ENCODE data around the gene UTS2B.
"Not testable (repeated sequence)": the region's sequence is repeated elsewhere in the genome, so short reads cannot be mapped to it uniquely, and the experiment has no call there.

The UTS2B gene

DNA sequence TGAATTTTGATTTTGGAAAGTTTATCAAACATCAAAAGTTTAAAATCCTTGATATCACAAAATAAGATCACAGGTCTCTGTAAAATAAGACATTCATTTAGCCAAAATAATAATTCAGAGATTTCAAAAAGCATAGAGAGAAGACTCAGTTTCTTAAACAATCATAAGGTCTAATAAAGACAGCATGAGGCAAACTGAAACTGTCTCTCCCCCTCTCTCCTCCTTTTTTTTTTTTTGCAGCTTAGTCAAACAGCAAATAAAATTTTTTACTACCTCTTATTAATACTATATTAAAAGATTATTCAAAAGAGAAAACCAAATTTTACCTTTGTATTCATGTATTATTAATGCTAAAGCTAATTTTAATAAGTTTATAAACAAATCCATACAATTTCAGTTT, 73.9 kb downstream of the UTS2B start:
- intact Hi-C loops (cut with DNase I), result no loop called here
- DNase-seq, result no peak

DNA sequence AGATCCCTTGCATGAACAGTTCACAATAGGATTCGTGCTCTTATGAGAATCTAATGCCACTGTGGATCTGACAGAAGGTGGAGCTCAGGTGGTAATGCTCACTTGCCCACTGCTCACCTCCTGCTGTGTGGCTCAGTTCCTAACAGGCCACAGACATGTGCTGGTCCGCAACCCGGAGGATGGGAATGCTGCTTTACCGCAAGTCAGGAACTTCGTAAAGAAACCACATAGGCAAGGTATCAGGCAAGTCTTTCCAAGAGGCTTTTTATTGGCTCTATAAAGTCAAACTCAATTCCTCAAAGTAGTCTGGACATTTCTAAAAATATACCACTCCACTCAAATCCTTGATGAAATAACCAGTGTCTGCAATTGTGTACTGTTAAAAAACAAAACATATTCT, 75.2 kb downstream of the UTS2B start:
- intact Hi-C loops (cut with DNase I), result no loop called here
- DNase-seq, result no peak

DNA sequence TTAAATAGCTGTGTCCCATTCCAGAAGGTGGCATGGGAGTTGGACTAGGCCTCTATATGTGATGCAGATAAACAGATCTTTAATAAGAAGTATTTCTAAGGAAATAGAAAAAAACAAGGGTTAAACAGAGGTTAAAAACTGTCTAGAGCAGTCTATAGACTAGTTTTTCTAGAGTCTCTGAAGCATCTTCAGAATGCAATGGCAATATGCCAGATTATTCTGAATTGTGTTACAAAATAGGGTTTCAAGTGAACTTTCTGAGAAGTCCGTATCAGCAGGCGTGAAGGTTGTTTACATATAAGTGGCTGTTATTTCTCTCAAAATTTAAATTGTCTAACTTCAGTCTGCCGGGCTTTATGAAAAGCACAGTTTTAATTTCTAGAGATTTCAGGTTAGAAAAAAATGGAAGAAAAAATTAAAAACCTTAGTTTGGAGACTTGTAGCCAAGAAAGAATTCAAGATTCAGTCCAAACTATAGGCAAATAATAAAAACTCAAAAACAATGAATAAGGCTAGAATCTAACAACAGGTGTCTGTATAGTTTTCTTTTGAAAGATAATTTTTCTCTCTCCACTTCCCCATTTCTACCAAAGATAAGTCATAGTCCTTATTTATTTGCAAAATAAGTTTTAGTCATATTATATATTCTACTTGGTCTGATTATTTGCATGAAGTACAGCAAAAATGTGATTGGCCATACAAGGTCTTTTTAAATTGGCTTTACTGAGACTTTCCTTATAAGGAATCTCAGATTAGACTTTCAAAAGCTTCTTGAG, 76.0 kb downstream of the UTS2B start:
- intact Hi-C loops (cut with DNase I), result no loop called here

DNA sequence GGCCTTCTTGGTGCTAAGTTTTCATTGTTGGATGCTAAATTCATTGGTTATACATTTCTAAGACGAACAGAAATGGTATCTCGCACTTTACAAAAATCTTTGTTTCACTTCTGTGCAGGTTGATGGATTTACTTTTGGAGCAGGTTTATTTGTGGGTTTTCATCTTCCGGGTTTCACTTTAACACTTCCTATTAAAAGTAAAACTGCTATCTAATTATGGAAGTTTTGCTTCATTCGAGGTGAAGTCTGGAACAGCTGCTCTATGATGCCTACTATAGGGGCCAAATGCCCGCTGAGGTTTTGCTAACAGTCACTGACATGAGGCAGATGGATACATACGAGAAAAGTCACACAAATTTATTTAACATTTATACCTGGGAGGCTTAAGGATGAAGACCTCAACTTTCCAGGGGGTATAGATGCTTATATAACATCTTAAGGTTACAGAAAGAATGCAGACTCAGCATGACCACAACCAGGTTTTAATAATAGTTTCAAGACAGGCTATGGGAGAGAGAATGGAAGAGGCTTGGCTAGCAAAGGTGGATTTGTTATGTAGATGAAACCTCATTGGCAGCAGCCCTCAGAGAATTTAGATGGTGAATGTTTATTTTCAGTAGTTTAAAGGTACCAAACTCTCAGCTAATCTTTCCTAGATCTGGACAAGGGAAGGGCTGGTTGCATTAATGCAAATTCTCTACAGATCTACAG, 77.1 kb downstream of the UTS2B start:
- intact Hi-C loops (cut with DNase I), result no loop called here
- no peak for DNase-seq

More for the DNA sequence above, 76.0 kb downstream of the UTS2B start:
- DNase-seq, result no peak

- intact Hi-C loops (cut with DNase I), result no loop called here
Measured at GRCh38 chr3:191246630-191247029, 83.7 kb downstream of the UTS2B start.

GRCh38 chr3:191246034-191246433, 84.3 kb downstream of the UTS2B start:
- intact Hi-C loops (cut with DNase I), result not testable (repeated sequence)
- peak in 15 of 42 donors; percentile 3 to 53 (median 21) for DNase-seq

More at GRCh38 chr3:191246630-191247029, 83.7 kb downstream of the UTS2B start:
- DNase-seq, result no peak

GRCh38 chr3:191244242-191244867, 86.0 kb downstream of the UTS2B start:
- intact Hi-C loops (cut with DNase I), result no loop called here
- no peak for DNase-seq

GRCh38 chr3:191240486-191240885, 89.8 kb downstream of the UTS2B start:
- peak in 4 of 42 donors; percentile 5 to 56 (median 17) for DNase-seq
- intact Hi-C loops (cut with DNase I), result no loop called here

GRCh38 chr3:191239407-191240031, 90.8 kb downstream of the UTS2B start:
- intact Hi-C loops (cut with DNase I), result no loop called here
- no peak for DNase-seq

GRCh38 chr3:191238321-191238817, 92.0 kb downstream of the UTS2B start:
- intact Hi-C loops (cut with DNase I), result no loop called here

GRCh38 chr3:191237047-191237882, 93.1 kb downstream of the UTS2B start:
- intact Hi-C loops (cut with DNase I), result no loop called here
- no peak for DNase-seq

More at GRCh38 chr3:191238321-191238817, 92.0 kb downstream of the UTS2B start:
- DNase-seq, result no peak

DNA sequence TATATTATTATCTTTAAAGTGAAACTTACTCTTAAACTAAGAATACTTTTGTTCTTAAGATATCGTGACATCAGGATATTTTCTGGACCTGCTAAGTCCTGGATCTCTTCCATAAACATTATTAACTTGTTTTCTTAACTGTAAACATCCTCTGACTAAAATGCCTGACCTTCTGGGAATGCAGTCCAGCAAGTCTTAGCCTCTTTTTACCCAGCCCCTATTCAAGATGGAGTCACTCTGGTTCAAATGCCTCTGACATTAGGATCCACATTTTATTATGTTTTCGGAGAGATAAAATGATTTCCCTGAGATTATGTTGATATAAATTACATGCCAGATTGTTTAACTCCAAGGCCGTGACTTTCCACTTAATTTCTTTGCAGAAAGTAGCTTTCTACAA, 93.7 kb downstream of the UTS2B start:
- intact Hi-C loops (cut with DNase I), result no loop called here
- no peak for DNase-seq

- intact Hi-C loops (cut with DNase I), result no loop called here
- no peak for DNase-seq
Measured at GRCh38 chr3:191235331-191236314, 94.7 kb downstream of the UTS2B start.

- intact Hi-C loops (cut with DNase I), result no loop called here
Measured at GRCh38 chr3:191234216-191234615, 96.1 kb downstream of the UTS2B start.

DNA sequence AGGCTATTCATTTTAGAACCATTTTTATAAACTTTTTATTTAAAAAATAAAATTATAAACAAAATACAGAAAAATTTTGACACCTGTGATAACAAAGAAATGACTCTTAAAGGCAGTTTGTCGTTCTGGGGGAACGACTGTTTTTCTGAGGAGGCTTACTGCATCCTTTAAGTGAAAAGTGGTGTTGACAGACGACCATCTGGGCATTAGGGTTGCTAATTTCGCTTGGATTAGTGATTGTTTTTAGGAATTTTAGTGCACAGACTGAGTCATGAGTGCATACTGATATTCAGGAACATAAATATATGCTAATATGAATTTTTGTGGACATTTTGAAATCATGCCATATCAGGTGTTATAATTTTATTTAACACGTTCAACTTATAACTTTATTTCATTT, 102.8 kb downstream of the UTS2B start:
- DNase-seq, result no peak
- intact Hi-C loops (cut with DNase I), result no loop called here

More at GRCh38 chr3:191234216-191234615, 96.1 kb downstream of the UTS2B start:
- no peak for DNase-seq

DNA sequence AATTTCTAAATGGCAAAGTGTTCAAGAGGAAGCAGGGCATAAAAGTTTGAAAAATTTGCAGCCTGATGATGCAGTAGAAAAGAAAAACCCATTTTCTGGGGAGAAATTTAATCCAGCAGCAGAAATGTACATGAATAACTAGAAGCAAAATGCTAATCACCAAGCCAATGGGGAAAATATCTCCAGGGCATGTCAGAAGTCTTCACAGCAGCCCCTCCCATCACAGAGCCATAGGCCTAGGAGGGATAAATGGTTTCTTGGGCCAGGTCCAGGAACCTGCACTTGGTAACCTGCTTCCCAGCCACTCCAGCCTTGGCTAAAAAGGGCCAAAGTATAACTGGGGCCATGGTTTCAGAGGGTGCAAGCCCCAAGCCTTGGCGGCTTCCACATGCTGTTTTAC, 108.7 kb downstream of the UTS2B start:
- intact Hi-C loops (cut with DNase I), result no loop called here
- no peak for DNase-seq

GRCh38 chr3:191220908-191221307, 109.4 kb downstream of the UTS2B start:
- DNase-seq, result no peak
- intact Hi-C loops (cut with DNase I), result no loop called here

Measured in head of caudate nucleus (tissue), 42 donors.